Breast epithelium (tissue), 3 donors: ENCODE measurements around the gene PLPPR4.

Experiments used
- POLR2A ChIP-seq: fragments of 450-650 bp; IDR thresholded peaks from one replicate; pipeline ENCODE4 v1.6.1; 2016; ENCODE audit warnings: antibody characterized with exemption, mild to moderate bottlenecking, moderate library complexity
- POLR2AphosphoS5 ChIP-seq, 3 donors: sonication (generic); formaldehyde crosslinking; IDR thresholded peaks; one replicate each; pipeline ENCODE4 v1.6.1; 2017; ENCODE audit warnings: antibody characterized with exemption in 3 of 3

DNA sequence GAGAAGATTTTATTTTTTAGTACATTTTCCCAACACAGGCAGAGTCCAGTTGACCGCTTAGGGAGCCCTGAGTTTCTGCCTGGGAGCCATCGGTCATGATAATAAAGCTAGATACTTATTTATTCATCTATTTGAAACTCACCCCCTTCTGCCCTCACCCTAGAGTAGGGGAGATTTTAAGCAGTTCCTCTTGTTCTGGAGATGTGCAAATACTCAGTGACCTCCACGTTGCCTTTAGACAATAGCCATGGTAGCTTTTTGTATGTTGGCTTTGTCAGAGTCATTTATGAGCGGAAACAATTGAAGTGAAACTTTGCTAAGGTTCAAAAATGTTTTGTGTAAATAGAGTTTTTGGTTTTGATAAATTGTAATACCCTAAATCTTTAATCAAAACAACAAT lies 45.7 kb upstream of the PLPPR4 start:
- TF ChIP-seq POLR2A = no peak
- no peak for TF ChIP-seq POLR2AphosphoS5 (IDR thresholded peaks at IDR 0.05)
